A204.1 (cell line): ENCODE measurements around the gene TMIGD3.

Source experiments
- FAIRE-seq: peaks from 2 replicates; lab custom pipeline; 2012; peaks lifted over from hg19 to GRCh38; lab: Jason Lieb, UNC

TMIGD3 gene

DNA sequence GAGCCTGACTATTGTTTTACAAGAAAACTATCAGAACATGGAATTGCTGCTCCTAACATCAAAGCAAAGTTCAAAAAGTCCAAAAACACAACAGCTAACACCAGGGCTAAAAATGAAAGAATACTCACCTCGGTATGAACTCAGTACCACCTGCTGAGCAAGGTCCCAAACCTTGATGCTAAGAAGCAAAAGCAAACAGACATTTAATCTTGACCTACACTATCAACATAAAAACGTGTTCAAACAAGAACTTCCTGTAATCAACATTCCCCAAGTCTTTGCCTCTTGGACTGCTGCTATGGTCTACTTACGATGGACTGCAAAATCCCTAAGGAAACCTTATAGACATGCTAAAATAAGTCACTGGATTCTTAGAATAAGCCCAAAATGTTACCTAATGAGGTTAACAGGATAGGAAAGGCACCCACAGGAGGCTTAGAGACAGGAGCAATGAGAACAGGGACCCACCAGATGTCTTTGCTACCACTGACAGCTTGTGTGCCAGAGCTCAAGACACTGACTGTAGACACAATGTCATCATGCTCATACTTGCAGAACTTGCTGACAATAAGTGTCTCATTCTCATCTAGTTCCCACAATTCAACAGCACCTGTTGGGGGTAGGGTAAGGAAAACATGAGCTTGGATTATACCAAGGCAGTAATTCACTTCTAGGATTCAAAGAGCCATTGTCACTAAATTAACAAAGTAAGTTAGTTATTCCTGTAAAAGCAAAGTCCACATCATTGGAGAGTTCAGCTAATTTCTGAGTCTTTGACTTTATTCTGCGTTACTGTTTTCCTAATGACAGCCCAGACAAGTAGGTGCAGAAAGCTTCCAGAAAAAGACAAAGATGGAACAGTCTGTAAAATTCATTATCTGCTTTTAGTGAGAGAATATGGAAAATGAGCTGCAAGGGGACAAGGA, 56.2 kb downstream of the TMIGD3 start:
- no peak for FAIRE-seq

DNA sequence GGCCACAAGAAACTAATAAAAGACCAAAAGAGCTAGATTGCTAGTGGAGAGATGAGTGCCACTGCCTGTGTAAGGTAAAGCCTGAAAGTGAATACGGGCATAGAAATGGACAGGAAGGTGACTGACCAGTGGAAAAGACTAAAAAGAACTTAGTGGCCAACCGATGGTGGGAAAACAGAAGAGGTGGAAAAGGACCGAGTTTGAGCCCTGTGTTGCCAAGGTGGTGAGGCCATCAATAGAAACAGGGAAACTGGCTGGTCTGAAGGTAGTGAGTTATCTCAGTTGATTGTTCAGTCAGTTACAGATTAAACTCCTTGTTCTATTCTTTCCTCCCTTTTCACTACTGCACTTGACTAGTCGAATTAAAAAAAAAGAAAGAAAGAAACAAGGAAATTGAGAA, 56.9 kb downstream of the TMIGD3 start:
- FAIRE-seq = no peak

DNA sequence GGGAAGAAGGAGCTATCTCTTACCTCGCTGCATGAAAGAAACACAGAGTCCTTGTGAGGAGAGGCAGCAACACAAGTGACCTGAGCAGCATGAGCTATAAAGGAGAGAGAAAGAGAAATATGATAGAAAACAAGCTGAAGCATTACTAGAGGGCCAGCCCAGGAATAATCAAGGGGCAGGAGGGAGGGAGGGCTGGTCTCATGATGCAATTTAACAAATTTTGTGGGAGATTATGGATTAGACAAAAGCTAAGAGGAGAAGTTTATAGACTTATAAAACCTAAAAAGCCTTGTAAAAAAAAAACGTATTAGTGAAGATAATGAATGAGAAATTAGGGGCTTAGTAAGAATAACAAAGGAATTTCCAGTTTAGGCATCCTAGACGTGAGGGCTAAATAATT, 59.4 kb downstream of the TMIGD3 start:
- no peak for FAIRE-seq

DNA sequence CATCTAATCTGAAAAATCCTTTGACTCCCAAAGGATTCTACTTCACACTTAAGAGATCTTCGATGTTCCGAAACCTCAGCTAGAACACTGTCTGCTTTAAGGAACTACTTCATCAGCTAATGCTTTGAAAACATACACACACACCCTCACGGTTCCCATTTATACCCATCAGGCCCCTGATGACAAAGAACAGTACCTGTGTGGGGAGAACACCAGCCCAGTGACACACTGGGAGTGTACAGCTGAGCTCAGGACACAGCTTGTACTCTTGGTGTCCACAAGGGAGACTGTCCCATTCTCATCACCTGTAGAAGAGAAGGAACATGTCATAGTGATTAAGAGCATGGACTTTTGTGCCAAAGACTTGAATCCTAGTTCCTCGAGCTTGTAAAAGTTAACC, 61.0 kb downstream of the TMIGD3 start:
- no peak for FAIRE-seq

DNA sequence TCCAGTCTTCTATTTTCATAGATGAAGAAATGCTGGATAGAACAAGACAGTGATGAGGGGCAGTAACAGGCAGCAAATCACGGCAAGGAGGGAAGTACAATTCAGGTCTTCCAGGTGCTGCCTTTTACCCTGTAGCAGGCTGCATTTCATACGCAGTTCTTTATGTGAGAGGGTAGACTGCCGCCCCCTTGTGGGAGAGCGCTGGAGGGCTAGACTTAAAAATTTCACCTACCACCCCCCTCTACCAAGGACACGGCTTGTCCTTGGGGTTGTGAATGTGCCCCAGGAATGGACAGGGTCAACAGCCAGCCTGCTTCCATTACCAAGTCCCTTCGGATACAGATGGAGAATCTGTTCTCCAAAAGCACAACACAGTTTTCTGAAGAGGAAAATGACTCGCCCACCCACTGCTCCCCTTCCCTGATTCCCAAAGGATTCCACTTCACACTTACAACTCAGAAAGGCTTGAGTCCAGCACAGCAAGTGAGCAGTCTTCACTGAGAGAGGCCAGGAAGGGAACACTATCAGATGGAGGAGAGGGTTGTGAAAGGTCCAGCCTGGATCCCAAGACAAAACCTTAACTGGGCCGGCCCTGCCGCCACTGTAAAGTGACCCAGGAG, 61.8 kb downstream of the TMIGD3 start:
- FAIRE-seq = no peak

DNA sequence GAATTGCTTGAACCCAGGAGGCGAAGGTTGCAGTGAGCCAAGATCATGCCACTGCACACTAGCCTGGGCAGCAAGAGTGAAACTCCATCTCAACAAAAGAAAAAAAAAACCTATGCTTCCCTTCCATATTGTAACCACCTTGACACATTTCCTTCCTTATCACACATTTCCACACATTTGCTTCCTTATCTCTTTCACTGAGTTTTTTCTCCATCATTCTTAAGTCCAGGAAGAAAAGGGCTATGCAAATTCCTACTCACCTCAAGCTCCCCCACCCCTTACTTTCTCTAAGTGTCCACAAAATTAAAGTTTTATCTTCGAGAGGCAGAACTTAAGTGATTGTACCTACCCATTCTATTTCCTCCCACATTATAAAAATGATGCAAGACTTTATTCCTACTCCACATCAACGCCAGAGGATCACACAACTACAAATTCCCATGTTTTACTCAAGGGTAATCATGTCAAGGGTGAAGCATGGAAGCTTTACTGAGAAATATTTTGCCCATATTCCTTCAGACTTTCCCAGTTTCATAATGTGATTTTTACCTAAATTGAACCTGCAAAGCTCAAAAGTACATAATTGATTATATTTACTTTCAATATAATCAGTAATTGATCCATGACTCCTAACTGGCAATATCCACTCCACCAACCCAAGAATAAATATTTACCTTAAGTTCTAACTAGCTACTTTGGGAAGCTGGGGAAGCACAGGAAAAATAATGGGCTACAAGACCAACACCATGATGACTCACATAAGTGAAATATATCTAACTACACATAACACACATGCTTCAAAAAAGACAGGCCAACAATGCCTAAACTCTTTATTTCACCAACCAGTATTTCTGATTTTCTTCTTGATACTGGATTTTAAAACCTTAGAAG, 63.7 kb downstream of the TMIGD3 start:
- FAIRE-seq = no peak

DNA sequence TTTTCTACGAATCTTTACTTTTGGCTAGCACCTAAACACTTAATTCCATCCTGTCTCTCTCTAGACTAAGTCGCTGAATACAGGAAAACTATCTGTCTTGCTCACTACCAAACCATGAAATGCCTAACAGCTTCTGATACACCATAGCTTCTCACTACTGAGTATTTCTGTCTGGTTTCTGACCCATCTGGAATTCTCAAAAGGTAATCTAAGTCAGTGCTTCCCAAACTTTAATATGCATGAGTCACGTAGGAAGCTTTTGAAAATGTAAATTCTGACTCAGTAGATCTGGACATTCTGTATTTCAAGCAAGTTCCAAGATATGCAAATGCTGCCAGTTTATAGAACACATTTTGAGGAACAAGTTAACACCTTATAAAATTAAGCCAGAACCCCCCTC, 66.7 kb downstream of the TMIGD3 start:
- no peak for FAIRE-seq
